Measurements from ENCODE around the gene MEF2A. TPM values are rescaled to one million over a fixed set of nuclear protein-coding genes. Genes with fewer than 3 reads are reported as not detected.

Gene MEF2A
- total RNA-seq, 1 experiment from 2014 or later: 30.7 TPM

- TF ChIP-seq MLX (CRISPR knock-in tag; IDR thresholded peaks at IDR 0.05) (no peak), NFE2L1 (CRISPR knock-in tag; IDR thresholded peaks at IDR 0.05) (no peak), FOXK1 (CRISPR knock-in tag; IDR thresholded peaks at IDR 0.05) (no peak), NR2C2 (CRISPR knock-in tag; IDR thresholded peaks at IDR 0.05) (no peak), ZBTB43 (CRISPR knock-in tag; IDR thresholded peaks at IDR 0.05) (no peak), AR (CRISPR knock-in tag; IDR thresholded peaks at IDR 0.05) (no peak), STAT6 (CRISPR knock-in tag; conservative IDR thresholded peaks at IDR 0.05; ENCODE audit: low read depth) (no peak), GTF2I (CRISPR knock-in tag; conservative IDR thresholded peaks at IDR 0.05) (no peak)
These were observed 156.1 kb downstream of the MEF2A start (continued) for GRCh38 chr15:99721896-99722295.

- DNase-seq (ENCODE audit: low spot score): no peak
- Mint-ChIP-seq H3K9me3 (peaks cover 19% of the 10 kb centered on the region), H3K4me3 (no peak overlapping the region), H3K4me1 (peaks cover 13% of the 10 kb centered on the region), H3K27me3 (ENCODE audit: low read depth) (no peaks in the 10 kb centered on the region), H3K27ac (no peak overlapping the region; the same call in 1 of the 2 replicates), H3K36me3 (peaks cover 31% of the 10 kb centered on the region)
- CTCF ChIA-PET: no interaction called here
- TF ChIP-seq AR (CRISPR knock-in tag; IDR thresholded peaks at IDR 0.05): no peak
- no peak for TF ChIP-seq ZNF512 (CRISPR knock-in tag; IDR thresholded peaks at IDR 0.05; ENCODE audit: borderline replicate concordance)
- no peak for TF ChIP-seq MAX (CRISPR knock-in tag; IDR thresholded peaks at IDR 0.05)
- no peak for TF ChIP-seq ZNF121 (CRISPR knock-in tag; IDR thresholded peaks at IDR 0.05)
- no peak for TF ChIP-seq NFE2L1 (CRISPR knock-in tag; IDR thresholded peaks at IDR 0.05)
- no peak for TF ChIP-seq PRDM15 (CRISPR knock-in tag; IDR thresholded peaks at IDR 0.05)
- no peak for TF ChIP-seq CREB1 (CRISPR knock-in tag; IDR thresholded peaks at IDR 0.05)
- TF ChIP-seq ZNF232 (CRISPR knock-in tag; IDR thresholded peaks at IDR 0.05): no peak
- no peak for TF ChIP-seq ZNF263 (CRISPR knock-in tag; IDR thresholded peaks at IDR 0.05; ENCODE audit: low read depth)
- TF ChIP-seq MYBL2 (CRISPR knock-in tag; IDR thresholded peaks at IDR 0.05): no peak
- no peak for TF ChIP-seq GABPB1 (CRISPR knock-in tag; IDR thresholded peaks at IDR 0.05)
- POLR2A ChIA-PET: no interaction called here
- ATAC-seq: no peak
These were observed 156.6 kb downstream of the MEF2A start for GRCh38 chr15:99722406-99722805.
